ENCODE measurements around the gene STK32B.

- no peak for TF ChIP-seq NFRKB (IDR thresholded peaks at IDR 0.05)
- TF ChIP-seq LEF1 (IDR thresholded peaks at IDR 0.05; ENCODE audit: borderline replicate concordance) = no peak
- TF ChIP-seq TARDBP (IDR thresholded peaks at IDR 0.05) = no peak
- no peak for TF ChIP-seq BHLHE40 (IDR thresholded peaks at IDR 0.05; ENCODE audit: borderline replicate concordance)
- no peak for TF ChIP-seq FOXK2 (IDR thresholded peaks at IDR 0.05)
- TF ChIP-seq FOXM1 (IDR thresholded peaks at IDR 0.05; ENCODE audit: borderline replicate concordance) = no peak
- no peak for TF ChIP-seq ZNF384 (IDR thresholded peaks at IDR 0.05)
Measured at GRCh38 chr4:5424901-5425300, 373.6 kb downstream of the STK32B start.
